Activated CD4-positive, alpha-beta T cell treated with anti-CD3 and anti-CD28 coated beads, Interleukin-2, amount 50 U/mL, for 48 hours (primary cell): Measurements from ENCODE around the gene ZNF516.

ENCODE experiments used
- DNase-seq, 2 experiments: peaks; one replicate each; pipeline ENCODE4 v3.0.0-alpha.2; 2020

The ZNF516 gene

DNA sequence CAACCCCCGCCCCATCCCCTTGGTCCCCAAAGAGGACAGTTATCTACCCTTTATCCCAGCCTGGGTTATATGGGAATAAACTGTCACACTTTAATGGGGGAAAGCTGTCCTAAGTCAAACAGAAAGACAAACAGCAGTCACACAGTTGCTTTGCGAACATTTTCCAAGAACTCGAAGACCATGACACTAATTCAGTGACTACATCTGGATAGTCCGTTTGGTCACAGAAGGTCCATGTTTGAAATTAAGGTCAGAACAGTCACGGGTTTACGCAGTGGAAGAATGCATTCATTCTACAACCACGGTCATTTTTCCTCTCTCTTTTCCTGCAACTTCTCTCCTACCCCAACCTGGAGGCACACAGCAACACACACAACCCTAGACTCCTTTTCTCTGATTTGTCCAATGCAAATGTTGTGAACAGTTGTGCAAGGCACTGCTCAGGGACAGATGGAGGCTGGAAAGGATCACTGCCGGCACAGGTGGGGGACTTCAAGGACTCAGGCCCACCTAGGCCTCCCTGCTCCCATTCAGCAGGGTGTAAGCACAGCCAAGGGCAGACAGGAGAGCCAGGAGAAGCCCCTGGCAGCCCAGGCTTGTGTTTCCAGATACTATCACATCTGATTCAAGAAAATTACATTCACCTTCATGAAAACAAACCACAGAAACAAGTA is 39.9 kb downstream of the ZNF516 start:
- no peak for DNase-seq

DNA sequence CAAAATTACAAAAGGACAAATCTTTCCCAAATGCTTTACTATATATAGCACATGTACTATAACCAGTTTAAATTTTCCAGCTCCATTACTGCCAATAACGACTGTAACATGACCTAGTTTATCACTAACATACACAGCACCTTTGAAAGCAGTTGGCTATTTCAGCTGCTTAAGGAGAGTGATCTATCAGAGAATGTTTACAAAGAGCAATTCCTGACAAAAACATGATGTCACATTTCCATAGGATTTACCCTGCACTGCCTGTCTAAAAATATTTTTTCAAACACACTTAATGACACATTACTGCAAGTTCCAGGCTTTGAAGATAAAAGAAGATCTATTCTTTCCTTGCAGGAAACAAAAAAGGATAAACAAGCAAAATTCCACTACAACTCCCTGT is 40.6 kb downstream of the ZNF516 start:
- no peak for DNase-seq

DNA sequence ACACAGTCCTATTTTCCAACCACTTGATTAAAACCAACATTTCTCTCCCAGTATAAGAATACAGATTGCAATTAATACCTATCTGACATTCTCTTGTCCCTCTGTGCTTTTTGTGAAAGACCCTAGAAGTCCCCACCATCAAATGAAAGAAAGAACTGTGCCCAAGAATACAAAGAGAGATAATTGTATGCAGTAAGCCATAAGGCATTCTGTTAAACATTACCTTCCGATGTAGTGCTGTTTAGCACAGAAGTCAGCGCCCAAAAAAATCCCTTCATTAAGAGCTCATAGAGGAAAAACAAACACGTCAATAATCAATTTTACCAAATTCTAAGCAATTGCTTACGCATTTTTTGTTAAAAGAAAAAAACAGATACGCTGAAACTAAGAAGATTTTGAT is 41.1 kb downstream of the ZNF516 start:
- DNase-seq, result no peak

- no peak for DNase-seq
Observed at GRCh38 chr18:76453057-76453561, 41.9 kb downstream of the ZNF516 start.

DNA sequence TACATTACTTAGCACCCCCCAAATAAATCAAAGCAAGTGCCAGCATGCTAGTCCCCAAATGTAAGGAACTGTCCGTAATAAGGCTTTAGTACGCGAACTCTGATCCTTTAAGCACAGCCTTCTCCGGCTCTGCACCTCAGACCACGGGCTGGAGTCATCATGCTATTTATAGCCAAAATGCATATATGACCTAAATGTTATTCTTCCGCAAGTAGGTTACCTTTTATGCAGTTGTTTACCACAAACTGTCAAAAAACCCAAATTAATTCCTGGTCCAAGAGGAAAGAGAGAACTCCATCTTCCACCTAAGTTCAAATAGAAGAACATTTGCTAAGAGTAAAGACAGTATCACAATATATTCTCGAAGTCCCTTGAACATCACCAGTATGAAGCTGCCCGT is 42.7 kb downstream of the ZNF516 start:
- no peak for DNase-seq

DNA sequence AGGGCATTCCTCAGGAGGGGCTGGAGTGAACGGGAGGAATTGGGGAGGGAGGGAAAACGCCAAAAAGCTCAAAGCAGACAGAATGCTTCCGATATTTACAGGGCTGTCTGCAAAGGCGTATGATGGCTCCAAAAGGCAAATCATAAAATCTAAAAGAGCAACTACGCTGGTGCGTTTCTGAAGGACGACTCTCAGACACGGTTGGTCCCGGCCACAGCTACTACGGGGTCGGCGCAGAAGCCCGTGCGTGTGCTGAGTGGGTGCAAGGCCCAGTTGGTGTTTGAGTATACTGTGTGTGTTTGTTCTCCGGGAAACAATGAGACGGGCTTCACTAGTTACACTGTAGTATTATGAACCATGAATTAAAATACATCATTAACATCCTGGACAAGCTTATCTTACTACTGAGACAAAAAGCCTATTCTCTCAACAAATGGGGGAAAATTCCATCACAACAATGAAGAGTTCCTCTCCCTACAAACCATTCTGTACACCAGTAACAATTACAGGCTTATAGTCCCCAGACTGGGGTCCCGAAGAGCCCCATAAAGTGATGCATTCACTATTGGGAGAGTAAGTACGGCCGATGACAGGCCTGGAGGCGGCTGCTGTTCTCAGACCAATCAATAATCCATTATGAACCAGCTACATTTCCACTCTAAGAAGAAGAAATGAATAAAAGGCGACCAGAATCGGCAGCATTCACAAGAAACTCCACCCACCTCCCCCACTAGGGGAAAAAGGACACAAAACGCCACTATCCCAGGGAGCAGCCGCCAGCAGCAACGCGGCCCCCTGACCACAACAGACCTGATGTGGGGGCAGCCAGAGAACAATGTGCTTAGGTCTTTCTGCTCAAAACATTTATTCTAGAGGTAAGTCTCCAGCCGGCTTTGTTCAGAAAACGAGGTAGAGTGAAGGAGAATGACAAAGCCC is 43.4 kb downstream of the ZNF516 start:
- DNase-seq, result no peak

DNA sequence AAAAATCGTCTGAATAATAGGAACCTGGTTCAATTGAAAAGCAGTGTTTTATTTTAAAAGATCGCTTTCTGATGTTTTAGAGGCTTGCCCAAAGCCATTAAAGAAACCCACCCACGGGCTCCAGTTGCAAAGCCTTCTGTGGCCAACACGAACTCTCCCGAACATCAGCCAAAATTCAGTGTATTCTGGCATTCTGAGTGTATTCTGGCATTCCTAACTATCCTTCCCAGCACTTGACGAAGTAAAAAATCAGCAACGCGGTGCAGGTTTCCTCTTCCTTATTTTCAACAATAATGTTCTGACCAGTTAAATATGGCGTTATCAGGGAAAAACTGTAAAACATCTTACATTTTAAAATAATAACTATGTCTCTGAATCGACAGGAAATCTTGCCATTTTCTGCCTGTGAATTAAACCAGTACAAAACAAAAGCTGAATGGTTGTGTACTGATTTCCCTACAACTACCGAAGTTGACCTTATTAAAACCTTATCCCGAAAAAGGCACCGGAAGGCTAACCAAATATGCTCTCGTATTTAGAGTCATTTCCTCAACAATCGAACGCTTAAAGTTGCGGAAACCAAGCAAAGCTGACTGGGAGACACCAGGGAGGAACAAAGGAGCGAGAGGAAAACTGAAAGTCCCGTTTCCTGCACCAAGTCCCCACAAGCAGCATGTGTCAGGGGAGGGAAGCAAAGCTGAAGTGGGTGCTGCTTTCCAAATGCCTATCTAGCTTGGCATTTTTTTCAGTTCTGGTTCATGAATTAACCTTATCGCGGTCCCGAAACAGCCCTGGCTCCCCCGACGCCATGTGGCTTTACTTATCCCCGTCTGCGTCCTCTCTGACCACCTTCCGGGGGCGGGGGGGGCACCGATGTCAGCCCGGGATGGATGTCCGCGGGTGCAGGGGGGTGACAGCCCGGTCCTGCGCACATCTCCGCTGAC is 44.3 kb downstream of the ZNF516 start:
- peak; percentile 26 to 35 for DNase-seq

GRCh38 chr18:76449111-76449453 is 46.0 kb downstream of the ZNF516 start:
- DNase-seq, result no peak

DNA sequence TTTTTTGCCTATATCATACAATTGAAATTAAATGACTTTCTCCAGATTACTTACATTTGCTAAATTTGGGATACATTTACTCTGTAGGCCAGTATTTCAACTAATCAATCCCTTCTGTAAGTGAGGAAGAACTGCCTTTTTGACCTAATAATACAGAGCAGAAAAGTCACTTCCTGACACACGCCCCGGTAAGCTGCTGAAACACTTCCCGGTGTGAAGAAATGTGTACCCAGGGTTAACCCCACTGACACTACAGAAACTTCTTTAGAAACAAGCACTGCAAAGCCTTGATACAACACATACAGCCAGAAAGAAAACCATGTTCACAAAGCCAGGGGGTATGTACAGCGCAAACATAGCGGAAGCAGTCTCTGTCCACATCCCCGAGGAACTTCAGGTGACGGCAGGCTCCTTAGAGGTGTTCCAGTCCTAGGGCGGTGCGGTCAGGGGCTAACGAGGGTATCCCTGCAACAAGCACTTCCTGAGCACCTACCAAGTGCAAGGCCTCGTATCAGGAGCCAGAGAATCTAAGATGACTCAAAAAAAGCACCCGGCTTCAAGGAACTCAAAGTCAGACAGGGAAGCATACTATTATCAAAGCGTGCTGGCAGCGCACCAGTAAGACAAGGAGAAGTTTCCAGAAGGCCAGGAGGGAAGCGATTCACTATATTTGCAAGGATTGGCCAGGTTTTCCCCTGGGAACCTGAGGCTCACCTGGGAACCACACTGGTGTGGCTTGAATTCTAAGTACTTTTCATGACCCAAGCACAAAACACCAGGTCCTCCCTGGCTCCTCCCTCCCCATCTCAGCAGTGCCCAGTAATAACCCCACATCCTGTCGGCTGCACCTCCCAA is 46.6 kb downstream of the ZNF516 start:
- no peak for DNase-seq

DNA sequence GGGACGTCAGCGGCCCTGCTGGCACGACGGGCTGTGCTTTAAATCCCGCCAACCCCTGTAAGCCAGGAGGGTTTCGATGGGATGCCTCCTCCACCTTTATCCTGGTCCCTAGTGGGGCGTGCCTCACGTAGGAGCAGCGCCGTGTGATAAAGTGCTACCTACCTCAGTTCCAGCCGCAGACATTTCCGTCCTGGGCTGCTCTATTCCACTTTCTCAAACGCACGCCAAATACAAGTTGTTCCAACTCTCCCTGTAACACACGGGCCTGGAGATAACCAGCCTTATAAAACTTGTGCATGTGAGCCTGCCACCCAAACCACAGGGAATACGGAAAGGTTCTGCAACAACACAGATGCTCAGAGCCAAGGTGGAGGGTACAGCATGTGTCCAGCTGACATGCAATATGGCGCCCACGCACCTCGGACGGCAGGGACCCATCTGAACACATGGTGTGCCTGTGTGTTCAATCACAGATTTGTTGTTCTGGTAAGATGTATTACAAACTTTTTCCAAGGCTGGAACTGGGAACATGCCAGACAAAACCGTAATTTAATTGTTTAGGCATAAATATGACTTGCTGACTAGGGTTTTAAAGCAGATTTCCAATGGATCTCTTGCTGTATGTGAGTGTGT is 47.7 kb downstream of the ZNF516 start:
- no peak for DNase-seq

DNA sequence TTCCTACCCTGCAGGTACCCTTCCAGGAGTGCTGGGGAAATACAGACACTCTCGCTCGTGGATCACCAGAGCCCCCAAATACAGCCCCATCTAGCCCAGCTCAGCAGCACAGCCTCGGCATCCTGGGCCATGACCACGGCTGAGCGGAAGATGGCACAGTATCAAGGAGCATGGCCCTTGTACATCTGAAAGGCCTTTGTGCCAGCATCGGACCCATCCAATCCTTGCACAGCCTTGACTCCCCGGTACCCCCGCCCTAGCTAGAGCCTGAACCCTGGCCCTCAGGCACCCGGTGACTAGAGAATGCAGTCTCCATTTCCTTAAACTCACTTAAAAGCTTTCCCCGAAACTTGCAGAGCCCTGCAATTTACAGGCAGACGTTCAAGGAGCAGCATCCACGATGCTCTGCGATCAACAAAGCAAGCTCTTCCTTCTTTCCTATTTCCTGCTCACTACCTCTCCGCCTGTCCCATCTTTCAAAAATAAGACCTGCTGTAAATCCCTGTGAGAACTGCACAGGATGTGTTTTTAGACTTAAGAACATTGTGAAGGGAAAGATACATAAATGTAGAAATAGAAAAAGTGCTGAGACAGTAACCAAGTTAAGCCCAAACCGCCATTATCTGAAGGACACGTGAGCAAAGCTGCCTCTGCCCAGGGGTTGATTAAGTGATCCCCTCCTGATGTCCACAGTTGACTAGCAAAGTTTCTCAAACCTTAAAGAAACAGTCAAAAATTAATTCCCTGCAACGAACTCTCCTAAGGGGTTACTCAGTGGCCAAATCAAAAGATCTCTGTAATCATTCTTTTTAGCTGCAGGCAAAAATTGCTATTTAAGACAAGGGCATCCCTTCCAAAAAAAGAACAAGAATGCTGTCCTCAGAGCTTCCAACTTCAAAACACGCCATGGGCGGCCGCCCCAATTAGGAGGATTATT is 48.5 kb downstream of the ZNF516 start:
- no peak for DNase-seq

- DNase-seq, result no peak
Observed at GRCh38 chr18:76445741-76446232, 49.3 kb downstream of the ZNF516 start.

- DNase-seq, result no peak
Observed at GRCh38 chr18:76445275-76445674, 49.8 kb downstream of the ZNF516 start.

GRCh38 chr18:76444446-76445105 is 50.5 kb downstream of the ZNF516 start:
- no peak for DNase-seq

DNA sequence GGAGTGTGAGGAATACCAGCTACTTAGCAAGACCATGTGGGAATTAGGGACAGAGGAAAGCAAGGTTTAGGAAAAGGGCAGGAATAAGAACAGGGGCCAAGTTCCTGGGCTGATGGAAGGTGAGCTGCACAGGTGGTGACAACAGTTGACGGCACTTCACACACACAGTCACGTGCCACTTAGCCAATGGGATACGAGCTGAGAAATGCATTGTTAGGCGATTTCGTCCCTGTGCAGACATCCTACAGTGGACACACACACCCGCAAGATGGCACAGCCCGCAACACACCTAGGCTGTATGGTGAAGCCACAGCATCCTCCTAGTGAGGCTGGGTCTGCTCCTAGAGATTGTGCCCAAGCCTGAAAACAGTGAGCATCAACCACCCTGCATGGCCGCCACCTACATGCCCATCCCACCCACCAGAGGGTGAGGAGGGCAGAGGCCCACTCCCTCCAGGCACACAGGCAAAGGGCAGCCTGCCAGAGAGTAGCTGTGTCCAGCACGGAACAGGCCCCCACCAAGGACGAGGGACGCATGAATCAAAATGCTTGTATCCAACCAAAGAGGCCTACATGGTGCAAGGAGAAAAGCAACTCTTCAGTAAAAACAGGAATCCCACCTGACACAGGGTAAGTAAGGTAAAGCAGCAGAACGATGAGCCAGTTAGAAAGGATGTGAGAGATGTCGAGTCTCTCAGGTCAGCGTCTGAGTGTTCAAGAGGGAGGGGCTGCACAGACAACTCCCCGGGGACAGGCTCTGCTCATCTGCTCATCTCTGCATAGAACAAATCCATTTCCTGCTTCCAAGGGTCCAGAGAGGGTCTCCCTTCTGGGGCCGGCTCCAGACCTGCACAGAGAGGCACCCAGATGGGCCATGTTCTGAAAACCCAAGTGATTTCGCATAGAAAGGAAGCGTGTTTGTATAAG is 51.3 kb downstream of the ZNF516 start:
- DNase-seq, result no peak

DNA sequence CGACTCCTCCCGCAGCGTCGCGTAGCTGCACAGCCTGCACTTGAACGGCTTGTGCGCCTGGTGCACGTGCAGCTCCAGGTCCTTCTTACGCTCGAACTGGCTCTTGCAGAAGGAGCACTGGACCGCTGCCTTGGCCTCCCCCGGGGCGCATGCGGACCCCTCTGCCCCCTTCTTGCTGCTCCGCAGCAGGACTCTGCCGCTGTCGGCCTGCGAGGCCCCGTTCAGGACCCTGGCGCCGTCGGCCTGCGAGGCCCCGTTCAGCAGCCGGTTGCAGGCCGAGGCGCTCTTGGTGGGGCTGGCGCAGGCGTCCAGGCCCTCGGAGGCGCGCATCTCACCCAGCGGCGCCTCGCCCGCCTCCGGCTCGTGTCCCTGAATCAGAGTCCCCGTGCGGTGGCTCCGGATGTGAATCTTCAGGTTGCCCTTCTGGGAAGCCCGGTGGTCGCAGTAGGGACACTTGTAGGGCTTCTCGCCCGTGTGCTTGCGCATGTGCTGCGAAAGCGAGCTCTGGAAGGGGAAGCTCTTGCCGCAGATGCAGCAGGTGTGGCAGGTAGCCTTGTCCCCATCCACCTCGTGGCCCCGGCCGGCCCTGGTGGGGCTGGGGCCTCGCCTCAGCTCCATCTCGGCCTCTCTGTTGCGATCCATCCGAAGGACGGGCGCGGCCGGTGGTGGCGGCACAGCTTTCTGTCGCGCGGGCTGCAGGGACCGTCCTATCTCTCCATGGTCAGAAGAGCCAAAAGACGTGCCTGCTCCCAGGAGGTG is 52.5 kb downstream of the ZNF516 start:
- no peak for DNase-seq

DNA sequence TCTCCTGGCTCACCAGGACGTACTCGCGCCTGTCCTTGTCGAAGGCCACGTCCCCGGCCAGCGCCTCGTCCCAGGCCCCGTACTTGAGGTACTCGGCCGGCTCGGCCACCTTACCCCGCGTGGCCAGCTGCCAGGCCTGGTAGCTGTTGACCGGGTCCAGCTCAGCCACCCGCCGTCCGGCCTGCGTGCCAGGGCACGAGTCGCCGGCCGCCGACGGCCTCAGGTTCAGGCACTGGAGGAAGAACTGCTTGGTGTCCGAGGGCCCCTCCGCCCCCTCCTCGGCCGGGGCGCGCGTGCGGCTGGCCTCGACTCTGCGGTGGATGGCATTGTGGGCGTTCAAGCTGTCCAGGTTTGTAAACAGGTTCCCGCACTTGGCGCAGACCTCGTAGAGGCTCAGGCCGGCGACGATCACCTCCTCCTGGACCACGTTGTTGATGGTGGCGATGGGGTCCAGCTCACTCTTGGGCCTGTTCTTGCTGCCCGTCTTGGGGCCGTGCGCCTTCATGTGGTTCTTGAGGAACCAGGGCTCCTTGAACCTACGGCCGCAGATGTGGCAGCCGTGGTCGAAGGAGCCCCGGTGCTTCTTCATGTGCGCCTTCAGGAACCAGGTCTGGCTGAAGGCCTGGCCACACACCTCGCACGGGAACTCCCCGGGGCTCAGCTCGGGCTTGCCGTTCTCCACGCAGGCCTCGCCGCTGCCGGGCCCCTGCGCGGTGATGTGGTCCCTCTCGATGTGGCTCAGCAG is 53.2 kb downstream of the ZNF516 start:
- no peak for DNase-seq
